ENCODE data around the gene NOTO. TPM values are rescaled to one million over a fixed set of nuclear protein-coding genes. Genes with fewer than 3 reads are reported as not detected.

NOTO gene
- total RNA-seq, 4 donors from 2014 or later = not detected

GRCh38 chr2:73228631-73229030 is 26.3 kb downstream of the NOTO start:
- DNase-seq (ENCODE audit: low spot score in 2 of 2) = no peak
- intact Hi-C loops (cut with DNase I; ENCODE audit: low total_unique reads) = no loop called here
- H3K4me3 ChIP-seq (ENCODE audit: low read depth, poor library complexity, severe bottlenecking) = no peak overlapping the region
- TF ChIP-seq CTCF (IDR thresholded peaks at IDR 0.05) = no peak
- 80 to 83% methylated on average over 14 of the region's 14 CpGs for WGBS, 2 donors

GRCh38 chr2:73232403-73233153 is 30.2 kb downstream of the NOTO start:
- WGBS, 2 donors = 2% methylated on average over 29 to 30 of the region's 37 CpGs
- no peak for TF ChIP-seq POLR2A (IDR thresholded peaks at IDR 0.05)
- no peak for TF ChIP-seq CTCF (IDR thresholded peaks at IDR 0.05)
- intact Hi-C loops (cut with DNase I; ENCODE audit: low total_unique reads) = no loop called here
- DNase-seq (ENCODE audit: low spot score in 2 of 2) = peak in 1 of 2 donors; percentile 40
- H3K4me3 ChIP-seq (ENCODE audit: low read depth, poor library complexity, severe bottlenecking) = peak overlapping the region; percentile 49

GRCh38 chr2:73233154-73233931 is 31.0 kb downstream of the NOTO start, which contains the start of gene PRADC1:
TSS of gene PRADC1 (minus strand) at chr2:73233239. CDS start at chr2:73233160, 79 bp downstream.
- H3K4me3 ChIP-seq (ENCODE audit: low read depth, poor library complexity, severe bottlenecking) = peak within 1 kb of the TSS; percentile 87
- TF ChIP-seq POLR2A (IDR thresholded peaks at IDR 0.05) = no peak
- TF ChIP-seq CTCF (IDR thresholded peaks at IDR 0.05) = no peak
- WGBS, 2 donors = 0 to 2% methylated on average over 43 to 53 of the region's 67 CpGs
- intact Hi-C loops (cut with DNase I; ENCODE audit: low total_unique reads) = no loop called here
- DNase-seq (ENCODE audit: low spot score in 2 of 2) = peak; percentile 100

GRCh38 chr2:73233932-73234832 is 31.8 kb downstream of the NOTO start, which contains the start of gene CCT7:
TSS of gene CCT7 (plus strand) at chr2:73234308. CDS start at chr2:73234379, 71 bp downstream.
- intact Hi-C loops (cut with DNase I; ENCODE audit: low total_unique reads) = no loop called here
- WGBS, 2 donors = 0% methylated on average over 44 to 57 of the region's 69 CpGs
- TF ChIP-seq CTCF (IDR thresholded peaks at IDR 0.05) = no peak
- no peak for TF ChIP-seq POLR2A (IDR thresholded peaks at IDR 0.05)
- DNase-seq (ENCODE audit: low spot score in 2 of 2) = peak; percentile 90 to 96
- H3K4me3 ChIP-seq (ENCODE audit: low read depth, poor library complexity, severe bottlenecking) = peak within 1 kb of the TSS; percentile 87

- intact Hi-C loops (cut with DNase I; ENCODE audit: low total_unique reads) = no loop called here
- TF ChIP-seq CTCF (IDR thresholded peaks at IDR 0.05) = no peak
- 60 to 62% methylated on average over 11 of the region's 11 CpGs for WGBS, 2 donors
- H3K4me3 ChIP-seq (ENCODE audit: low read depth, poor library complexity, severe bottlenecking) = no peak overlapping the region
- no peak for DNase-seq (ENCODE audit: low spot score in 2 of 2)
These were observed 33.1 kb downstream of the NOTO start for GRCh38 chr2:73235315-73236028.
